Stimulated activated naive CD8-positive, alpha-beta T cell treated with anti-CD3 and anti-CD28 coated beads, Interleukin-15, Interleukin-2, amounts not matched to agents 100 U/mL and 50 U/mL, for 24 hours (primary cell): ENCODE measurements around the gene VASH1.

Experiments used
- ATAC-seq: fragments of 150-1000 bp; cut with Tn5 transposase; one replicate; pipeline ENCODE4 v1.10.0; 2021
- DNase-seq: peaks from one replicate; pipeline ENCODE4 v3.0.0; 2021

The VASH1 gene

GRCh38 chr14:76832503-76832988 lies 71.3 kb downstream of the VASH1 start:
- no peak for DNase-seq
- ATAC-seq: no peak
